Chondrocyte (in vitro differentiated cells): ENCODE data around the gene HTR2B. TPM values are rescaled to one million over a fixed set of nuclear protein-coding genes. Genes with fewer than 3 reads are reported as not detected.

ENCODE experiments used
- DNase-seq: peaks from one replicate; pipeline ENCODE4 v3.0.0; 2021; ENCODE audit warnings: mixed read lengths, low spot score
- H3K27ac Mint-ChIP-seq: one replicate; pipeline ENCODE4 v1.8.0; 2021; ENCODE audit warnings: mild to moderate bottlenecking, moderate library complexity, mixed read lengths; ENCODE audit not compliant: unreplicated experiment
- H3K27me3 Mint-ChIP-seq: 2 replicates; pipeline ENCODE4 v1.8.0; 2021; ENCODE audit warnings: low read depth, mixed read lengths
- H3K36me3 Mint-ChIP-seq: 2 replicates; pipeline ENCODE4 v1.8.0; 2021; ENCODE audit warnings: low read depth, mixed read lengths
- H3K4me1 Mint-ChIP-seq: 2 replicates; pipeline ENCODE4 v1.8.0; 2021; ENCODE audit warnings: low read depth, mild to moderate bottlenecking, mixed read lengths
- H3K4me3 Mint-ChIP-seq: one replicate; pipeline ENCODE4 v1.8.0; 2021; ENCODE audit warnings: mild to moderate bottlenecking, moderate library complexity, mixed read lengths; ENCODE audit not compliant: unreplicated experiment
- H3K9me3 Mint-ChIP-seq: 2 replicates; pipeline ENCODE4 v1.8.0; 2021; ENCODE audit warnings: low read depth, mixed read lengths
- long read RNA-seq: library from polyadenylated mRNA; stranded (forward); transcript quantifications from one replicate; pipeline ENCODE4 v2.0.0, GENCODE V29; 2021
- total RNA-seq: library from RNA; stranded (reverse); gene quantifications from 3 replicates; pipeline ENCODE4 v1.2.1, GENCODE V29; 2021
- TF ChIP-seq, protein P1 (sequence below): fragments of 200-600 bp; sonication (generic); IDR thresholded peaks from 2 replicates; pipeline ENCODE4 v1.5.0; 2021; ENCODE audit warnings: antibody characterized with exemption, mild to moderate bottlenecking, moderate library complexity

Gene HTR2B
- total RNA-seq = 0.69 to 0.85 TPM in 2 of 3 replicates, not detected in the other
- long read RNA-seq, partial matches to known transcripts = 0 of 2 reads
- long read RNA-seq, other reads (novel, unspliced or antisense) = 1 of 2 reads

DNA sequence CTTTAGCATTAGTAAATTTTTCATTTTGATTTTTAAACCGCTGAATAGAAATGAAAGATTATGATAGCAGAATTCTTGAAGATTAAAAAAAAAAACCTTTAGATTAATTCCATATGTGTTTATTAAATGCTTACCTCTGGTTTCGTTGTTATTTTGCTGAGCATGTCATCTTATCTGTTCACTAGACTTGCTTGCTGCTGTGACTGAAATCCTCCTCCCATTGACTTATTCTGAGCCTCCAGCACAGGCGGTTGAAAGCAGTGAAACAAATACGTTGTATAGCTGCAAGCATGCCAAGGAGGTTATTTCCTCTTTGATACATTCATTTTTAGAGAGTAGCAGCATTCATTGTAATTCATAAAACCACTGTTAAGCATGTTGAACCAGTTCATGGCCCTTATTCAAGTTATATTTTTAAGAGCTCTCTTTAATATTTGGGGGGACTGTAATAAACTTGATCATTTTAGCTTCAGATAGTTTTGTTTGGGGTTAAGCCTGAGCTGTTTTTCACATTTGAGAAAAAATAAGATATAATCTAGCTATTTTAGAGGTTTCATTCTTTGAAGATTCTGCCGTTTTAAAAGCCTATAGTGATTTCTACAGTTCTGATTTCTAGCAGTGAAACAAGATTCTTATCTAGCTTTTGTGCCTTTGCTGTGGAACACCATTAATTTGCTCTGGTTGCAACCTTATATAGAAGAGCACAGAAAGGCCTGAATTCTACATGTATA, at the start of gene HTR2B:
Gene HTR2B (minus strand): TSS at position 205 of the 731 bp plus-strand sequence. CDS start 1,278 bp downstream, outside the sequence.
- DNase-seq = no peak
- H3K9me3 Mint-ChIP-seq = no peaks in the 10 kb centered on the region
- peak within 1 kb of the TSS; percentile 75 for H3K27ac Mint-ChIP-seq
- no peaks in the 10 kb centered on the region for H3K27me3 Mint-ChIP-seq
- peak within 1 kb of the TSS; percentile 19 for H3K4me3 Mint-ChIP-seq
- no peaks in the 10 kb centered on the region for H3K36me3 Mint-ChIP-seq
- peaks cover 44% of the 10 kb centered on the region for H3K4me1 Mint-ChIP-seq
- TF ChIP-seq, protein P1, sequence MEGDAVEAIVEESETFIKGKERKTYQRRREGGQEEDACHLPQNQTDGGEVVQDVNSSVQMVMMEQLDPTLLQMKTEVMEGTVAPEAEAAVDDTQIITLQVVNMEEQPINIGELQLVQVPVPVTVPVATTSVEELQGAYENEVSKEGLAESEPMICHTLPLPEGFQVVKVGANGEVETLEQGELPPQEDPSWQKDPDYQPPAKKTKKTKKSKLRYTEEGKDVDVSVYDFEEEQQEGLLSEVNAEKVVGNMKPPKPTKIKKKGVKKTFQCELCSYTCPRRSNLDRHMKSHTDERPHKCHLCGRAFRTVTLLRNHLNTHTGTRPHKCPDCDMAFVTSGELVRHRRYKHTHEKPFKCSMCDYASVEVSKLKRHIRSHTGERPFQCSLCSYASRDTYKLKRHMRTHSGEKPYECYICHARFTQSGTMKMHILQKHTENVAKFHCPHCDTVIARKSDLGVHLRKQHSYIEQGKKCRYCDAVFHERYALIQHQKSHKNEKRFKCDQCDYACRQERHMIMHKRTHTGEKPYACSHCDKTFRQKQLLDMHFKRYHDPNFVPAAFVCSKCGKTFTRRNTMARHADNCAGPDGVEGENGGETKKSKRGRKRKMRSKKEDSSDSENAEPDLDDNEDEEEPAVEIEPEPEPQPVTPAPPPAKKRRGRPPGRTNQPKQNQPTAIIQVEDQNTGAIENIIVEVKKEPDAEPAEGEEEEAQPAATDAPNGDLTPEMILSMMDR = no peak

DNA sequence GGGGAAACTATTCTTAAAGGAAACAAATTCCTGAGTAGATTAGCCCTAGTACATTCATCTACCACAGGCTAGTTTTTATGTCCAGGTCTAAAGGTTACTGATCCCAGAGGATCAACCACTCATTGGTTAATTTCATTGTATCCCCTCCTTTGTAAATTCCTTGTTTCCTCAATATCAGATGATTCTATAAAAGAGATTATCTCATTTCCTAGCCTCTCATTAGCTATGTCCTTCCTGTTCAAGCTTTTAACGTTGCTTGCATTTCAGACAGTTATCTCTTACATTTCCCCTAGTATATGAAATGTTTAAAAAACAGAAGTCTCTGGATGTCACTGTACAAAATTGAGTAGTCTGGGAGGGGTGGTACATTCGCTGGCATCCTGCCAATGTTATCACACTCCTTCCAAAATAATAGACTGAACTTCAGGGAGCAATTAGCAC, 49.4 kb upstream of the HTR2B start:
- TF ChIP-seq, protein P1 = no peak
- H3K27ac Mint-ChIP-seq = no peak overlapping the region
- no peaks in the 10 kb centered on the region for H3K27me3 Mint-ChIP-seq
- DNase-seq = no peak
- no peak overlapping the region for H3K4me3 Mint-ChIP-seq
- no peaks in the 10 kb centered on the region for H3K9me3 Mint-ChIP-seq
- H3K4me1 Mint-ChIP-seq = peaks cover 37% of the 10 kb centered on the region
- H3K36me3 Mint-ChIP-seq = peaks cover 33% of the 10 kb centered on the region

DNA sequence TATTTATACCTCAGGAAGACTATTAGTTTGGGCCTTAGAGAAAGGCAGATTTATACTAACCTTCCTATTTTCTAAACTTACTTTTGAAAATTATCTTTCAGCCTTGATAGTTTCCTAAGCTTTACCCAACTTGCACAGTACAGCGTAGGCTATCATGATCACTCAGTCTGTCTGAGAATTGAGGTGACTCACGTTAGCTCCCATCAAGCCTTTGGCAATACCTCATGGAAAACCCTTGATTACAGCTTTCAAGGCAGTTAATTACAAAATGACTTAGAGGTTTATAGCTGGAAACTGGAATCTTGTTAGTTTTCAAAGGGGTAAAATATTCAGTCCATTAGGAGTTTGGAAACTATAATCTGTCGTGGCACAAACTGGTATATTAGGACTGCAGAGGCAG, 47.2 kb upstream of the HTR2B start:
- H3K9me3 Mint-ChIP-seq = no peaks in the 10 kb centered on the region
- no peak overlapping the region for H3K4me3 Mint-ChIP-seq
- DNase-seq = no peak
- H3K27me3 Mint-ChIP-seq = no peaks in the 10 kb centered on the region
- H3K27ac Mint-ChIP-seq = no peak overlapping the region
- TF ChIP-seq, protein P1 = no peak
- H3K4me1 Mint-ChIP-seq = peaks cover 46% of the 10 kb centered on the region
- peaks cover 39% of the 10 kb centered on the region for H3K36me3 Mint-ChIP-seq

DNA sequence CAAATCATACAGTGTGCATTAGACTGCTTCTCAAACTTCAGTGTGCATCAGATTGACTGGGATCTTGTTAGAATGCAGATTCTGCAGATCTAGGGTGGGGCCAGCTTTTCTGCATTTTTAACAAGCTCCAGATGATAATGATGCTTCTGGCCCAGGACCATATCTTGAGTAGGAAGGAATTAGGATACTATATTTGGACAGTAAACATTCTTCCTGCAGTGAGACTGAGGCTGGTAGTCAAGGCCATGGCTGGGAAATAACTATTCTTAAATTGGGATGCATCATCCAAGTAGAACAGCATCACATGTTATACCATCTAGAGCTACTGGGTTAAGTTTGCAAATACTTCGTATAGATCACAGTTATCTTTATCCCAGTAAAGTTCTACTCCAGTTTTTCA, 45.2 kb upstream of the HTR2B start:
- TF ChIP-seq, protein P1 = no peak
- H3K4me3 Mint-ChIP-seq = no peak overlapping the region
- H3K27me3 Mint-ChIP-seq = no peaks in the 10 kb centered on the region
- peaks cover 50% of the 10 kb centered on the region for H3K4me1 Mint-ChIP-seq
- no peaks in the 10 kb centered on the region for H3K9me3 Mint-ChIP-seq
- H3K27ac Mint-ChIP-seq = peak overlapping the region; percentile 85
- H3K36me3 Mint-ChIP-seq = peaks cover 43% of the 10 kb centered on the region
- no peak for DNase-seq

DNA sequence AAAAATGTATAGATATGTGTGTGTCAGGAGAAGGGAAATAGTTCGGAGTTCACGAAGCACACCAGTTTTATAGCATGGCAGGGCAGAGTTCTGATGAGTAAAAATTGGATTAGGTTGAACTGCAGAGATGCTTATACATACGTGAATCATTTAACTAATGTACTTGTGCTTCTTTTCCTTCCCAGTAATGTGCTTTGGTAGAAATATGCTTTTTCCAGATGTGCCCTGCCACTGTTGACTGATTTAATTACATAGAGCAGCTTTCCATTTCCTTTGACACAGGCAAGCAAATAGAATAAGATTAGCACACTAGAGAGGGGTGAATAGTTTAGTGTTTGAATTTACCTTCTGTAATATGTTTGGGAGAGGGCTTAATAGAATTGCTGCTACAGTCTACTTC, 44.6 kb upstream of the HTR2B start:
- DNase-seq = no peak
- Mint-ChIP-seq H3K4me1 (peaks cover 52% of the 10 kb centered on the region), H3K27me3 (no peaks in the 10 kb centered on the region), H3K27ac (peak overlapping the region; percentile 85), H3K36me3 (peaks cover 44% of the 10 kb centered on the region), H3K4me3 (no peak overlapping the region), H3K9me3 (no peaks in the 10 kb centered on the region)
- TF ChIP-seq, protein P1 = no peak
